Fibroblast of skin of abdomen (primary cell): ENCODE measurements around the gene TANGO6.
"Not testable (repeated sequence)": the region's sequence is repeated elsewhere in the genome, so short reads cannot be mapped to it uniquely, and the experiment has no call there.

Experiments
- DNase-seq: peaks from one replicate; pipeline ENCODE4 v3.0.0-alpha.2; 2013

Gene TANGO6

DNA sequence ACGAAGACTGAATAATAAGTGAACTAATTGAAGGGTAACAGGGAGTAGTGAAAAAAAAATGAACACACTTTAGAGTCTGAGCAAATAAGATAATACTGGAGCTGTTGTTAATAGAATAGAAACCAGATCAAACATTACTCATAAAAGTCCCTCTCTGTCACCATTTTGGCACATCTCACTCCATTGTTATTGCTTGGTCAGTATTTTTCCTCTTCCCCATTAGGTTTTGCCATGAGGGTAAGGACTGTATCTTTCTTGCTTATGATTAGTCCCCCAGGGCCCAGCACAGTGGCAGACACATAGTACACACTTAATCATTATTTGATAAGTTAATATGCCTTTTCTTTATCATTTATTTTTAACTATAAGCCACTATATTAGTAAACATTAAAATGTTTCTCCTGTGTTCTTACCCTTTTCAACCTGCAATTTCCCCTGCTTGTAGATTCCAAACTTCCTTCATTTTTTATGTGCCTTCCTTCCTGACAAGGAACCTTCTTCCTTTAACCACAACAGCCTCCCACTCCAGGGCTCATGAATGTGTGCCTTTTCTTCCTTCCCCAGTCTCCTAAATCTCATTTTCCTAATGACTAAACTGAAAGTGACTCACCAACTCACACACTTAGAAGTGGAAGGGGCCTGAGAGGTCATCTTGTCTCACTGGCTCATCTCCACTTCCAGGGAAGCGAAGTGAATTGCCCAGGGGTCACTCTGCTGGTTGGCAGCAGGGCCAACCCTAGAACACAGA is 173.9 kb downstream of the TANGO6 start:
- peak; percentile 66 for DNase-seq

DNA sequence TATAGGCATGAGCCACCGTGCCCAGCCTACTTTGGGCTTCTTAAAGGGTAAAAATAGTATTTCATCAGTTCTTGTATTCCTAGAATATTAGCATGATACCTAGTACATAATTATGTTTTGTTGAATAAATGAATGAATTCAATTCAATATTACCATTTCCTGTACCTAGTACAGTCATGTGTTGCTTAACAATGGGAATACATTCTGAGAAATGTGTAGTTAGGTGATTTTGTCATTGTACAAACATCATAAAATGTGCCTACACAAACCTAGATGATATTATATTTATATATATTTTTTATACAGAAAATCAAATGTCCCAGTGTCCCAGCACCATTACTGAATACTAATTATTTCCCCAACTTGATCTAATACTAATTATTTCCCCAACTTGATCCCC is 176.5 kb downstream of the TANGO6 start:
- no peak for DNase-seq

DNA sequence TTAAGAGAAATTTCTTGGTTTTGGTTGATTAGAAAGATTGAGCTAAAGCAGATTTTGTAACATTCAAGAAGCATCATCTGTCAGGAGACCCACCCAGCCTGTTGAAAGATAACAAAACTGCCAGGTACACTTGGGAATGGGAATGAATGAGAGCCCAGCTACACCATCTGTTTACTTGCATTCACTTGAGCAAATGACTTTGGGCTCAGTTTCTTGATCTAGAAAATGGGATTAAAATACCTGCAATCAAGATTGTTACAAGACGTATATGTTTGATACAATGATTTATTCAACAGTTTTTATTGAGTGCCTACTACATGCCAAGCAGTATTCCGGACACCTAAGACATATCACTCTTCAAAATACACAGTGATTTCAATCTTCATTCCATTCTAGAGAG is 185.8 kb downstream of the TANGO6 start:
- DNase-seq: no peak

DNA sequence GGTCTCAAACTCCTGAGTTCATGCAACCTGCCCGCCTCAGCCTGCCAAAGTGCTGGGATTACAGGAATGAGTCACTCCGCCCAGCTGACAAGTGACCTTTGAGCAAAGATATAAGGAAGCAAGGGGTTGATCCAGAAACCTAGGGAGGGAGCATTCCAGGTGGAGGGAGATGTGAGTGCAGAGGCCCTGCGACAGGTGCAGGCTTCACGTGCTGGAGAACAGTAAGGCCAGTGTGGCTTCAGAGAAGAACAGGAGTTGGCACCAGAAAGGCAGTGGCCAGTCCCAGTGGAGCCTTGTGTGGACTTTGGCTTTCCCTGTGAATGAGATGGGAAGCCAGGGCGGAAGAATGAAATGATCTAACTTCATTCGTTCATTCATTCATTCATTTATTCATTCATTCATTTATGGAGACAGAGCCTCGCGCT is 188.6 kb downstream of the TANGO6 start:
- no peak for DNase-seq

DNA sequence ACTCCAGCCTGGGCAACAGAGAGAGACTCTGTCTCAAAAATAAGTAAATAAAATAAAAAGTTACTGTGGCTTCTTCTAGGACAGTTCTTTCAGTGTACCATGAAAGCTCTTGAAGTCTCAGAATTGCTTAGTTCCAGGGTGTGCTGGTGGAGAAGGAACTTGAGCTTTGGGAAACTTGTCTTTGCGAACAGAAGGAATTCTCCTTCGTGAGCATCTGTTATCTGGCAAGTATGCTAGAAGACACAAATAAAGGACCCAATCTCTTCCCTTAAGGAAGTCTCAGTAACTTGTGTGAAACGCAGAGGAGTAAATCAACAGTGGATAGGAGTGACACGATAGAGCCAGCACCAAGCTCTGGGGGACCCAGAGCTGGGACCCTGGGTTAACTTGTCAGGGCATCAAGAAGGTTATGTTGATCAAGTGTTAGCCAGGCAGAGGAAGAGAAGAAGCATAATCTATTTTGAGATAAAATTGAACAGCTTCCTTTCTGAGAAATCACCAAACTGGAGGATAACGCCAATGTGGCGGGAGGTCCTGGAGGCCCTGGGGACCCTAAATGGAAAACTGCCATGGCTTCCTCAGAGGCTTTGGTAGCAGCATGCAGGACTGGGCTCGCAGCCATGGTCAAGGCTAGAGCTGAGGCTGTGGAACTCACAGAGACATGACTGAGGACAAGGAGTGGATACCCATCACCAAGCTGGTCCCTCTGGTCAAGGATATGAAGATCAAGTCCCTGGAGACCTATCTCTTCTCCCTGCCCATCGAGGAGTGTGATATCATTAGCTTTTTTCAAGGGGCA is 190.0 kb downstream of the TANGO6 start:
- no peak for DNase-seq

DNA sequence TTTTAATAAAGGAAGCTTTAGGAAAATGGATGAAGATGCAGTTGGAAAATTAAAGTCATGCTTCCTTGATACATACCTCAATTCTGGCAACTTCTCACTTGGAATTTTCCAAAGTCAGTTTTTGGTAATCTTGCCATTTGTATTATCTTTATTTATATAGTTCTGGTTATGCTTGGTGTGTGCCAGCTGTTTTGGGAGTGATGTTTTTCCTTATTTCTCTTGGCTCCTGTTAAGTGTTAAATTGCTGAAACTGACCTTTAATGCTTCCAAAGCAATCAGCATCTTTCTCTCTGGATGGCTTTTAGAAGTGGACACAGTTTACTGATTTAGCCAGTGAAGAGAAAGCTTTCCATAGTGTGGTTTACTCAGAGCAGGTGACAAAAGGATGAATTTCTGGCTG is 192.0 kb downstream of the TANGO6 start:
- DNase-seq: no peak

DNA sequence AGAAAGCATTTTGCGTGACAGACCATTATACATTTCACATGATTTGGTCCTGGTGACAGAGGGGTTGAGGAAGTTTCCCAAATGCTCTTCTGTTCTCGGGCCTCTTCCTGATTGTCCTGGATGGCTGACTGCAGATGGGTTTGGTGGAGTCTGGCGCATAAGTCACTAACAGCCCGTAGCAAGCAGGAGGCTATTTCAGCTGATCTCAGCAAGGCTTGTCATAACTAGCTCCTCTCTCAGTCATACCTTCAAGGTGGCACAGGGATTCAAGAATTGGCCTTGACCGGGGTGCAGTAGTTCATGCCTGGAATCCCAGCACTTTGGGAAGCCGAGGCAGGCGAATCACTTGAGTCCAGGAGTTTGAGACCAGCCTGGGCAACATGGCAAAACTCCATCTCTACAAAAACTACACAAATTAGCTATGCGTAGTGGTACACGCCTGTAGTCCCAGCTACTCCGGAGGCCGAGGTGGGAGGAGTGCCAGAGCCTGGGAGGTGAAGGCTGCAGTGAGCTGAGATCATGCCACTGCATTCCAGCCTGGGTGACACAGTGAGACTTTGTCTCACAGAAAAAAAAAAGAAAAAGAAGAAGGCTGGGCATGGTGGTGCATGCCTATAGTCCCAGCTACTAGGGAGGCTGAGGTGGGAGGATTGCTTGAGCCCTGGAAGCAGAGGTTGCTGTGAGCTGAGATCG is 193.2 kb downstream of the TANGO6 start:
- no peak for DNase-seq

DNA sequence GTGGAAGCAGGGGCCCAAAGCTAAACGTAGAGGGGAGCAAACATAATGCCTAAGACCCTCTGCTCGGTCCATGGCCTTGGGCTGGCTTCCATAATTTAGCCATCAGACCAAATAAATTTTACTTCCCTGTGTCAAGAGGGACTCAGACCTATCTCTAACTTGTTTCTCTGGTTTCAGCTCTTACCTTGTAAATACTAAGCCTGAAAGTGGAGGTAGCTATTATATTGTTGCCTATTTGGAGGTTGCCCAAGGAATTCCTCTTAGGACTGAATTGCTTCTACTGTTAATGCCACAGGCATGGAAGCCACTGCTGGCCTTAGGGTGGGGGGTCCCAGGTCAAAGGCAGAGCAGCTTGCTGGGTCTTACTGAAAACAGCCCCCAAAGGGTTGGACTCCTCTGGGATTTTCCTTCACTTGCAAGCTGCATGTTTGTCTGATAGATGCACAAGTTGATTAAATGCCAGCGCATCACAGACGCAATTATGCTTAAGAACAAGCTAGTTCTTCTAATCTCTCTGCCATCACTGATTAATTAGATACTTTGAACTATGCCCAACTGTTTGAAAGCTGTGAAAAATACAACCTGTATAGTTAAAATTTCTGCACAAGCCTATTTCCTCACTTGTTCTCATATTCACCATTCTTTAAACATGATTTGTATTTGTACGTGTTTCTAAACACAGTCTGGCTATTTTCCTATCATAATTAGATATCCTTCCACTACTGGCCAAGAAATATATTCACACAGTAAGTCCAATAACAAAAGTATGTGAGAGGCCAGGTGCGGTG is 194.2 kb downstream of the TANGO6 start:
- DNase-seq: no peak

DNA sequence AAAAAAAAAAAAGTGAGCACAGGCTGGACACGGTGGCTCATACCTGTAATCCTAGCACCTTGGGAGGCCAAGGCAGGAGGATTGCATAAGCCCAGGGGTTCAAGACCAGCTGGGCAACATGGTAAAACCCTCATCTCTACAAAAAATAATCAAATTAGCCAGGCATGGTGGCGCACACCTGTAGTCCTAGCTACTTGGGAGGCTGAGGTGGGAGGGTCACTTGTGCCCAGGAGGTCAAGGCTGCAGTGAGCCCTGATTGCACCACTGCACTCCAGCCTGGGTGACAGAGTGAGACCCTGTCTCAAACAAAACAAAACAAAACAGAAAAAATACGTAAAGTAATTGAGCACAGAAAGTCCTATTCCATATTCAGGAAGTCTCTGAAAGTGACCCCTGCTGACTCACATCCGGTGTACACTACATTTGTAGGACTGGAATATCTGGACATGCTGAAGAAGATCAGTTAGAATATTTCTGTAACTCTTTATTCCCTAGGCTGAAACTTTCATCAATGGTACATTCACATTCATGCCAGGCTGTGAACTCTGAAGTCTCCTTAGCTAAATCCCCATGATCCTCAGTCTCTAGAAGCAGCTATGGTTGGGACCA is 196.1 kb downstream of the TANGO6 start:
- no peak for DNase-seq

DNA sequence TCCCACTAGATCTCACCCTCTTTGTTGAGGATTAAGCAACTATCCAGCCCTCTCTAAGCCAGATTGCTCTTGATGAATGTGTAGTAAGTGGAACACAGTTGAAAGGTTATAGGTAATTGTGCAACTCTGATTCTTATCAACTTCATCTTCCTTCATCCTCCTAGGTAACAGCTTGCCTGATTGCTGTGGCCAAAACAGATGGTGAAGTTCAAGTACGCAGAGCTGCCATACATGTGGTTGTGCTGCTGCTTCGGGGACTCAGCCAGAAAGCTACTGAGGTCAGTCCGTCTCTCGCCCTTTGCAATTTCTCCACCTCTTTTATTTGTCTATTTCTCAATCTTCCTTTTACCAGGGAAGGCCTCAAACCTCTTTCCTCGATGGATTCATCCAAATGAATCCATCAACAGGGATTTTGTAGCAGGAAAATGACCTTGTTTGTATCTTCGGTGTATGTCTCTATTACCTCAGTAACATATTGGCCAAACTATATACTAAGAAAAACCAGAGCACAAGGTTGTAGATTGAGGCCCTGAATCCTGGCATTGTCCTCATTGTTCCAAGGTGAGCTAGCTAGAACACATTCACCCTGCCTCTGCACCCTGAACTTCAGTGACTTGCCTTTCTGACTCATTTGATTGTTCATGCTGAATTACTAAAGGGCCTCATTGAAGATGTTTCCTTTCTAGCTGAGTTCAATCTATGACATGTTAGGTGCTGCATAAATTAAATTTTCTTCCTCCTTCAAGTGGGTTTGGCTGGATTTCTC is 197.0 kb downstream of the TANGO6 start:
- peak; percentile 31 for DNase-seq

DNA sequence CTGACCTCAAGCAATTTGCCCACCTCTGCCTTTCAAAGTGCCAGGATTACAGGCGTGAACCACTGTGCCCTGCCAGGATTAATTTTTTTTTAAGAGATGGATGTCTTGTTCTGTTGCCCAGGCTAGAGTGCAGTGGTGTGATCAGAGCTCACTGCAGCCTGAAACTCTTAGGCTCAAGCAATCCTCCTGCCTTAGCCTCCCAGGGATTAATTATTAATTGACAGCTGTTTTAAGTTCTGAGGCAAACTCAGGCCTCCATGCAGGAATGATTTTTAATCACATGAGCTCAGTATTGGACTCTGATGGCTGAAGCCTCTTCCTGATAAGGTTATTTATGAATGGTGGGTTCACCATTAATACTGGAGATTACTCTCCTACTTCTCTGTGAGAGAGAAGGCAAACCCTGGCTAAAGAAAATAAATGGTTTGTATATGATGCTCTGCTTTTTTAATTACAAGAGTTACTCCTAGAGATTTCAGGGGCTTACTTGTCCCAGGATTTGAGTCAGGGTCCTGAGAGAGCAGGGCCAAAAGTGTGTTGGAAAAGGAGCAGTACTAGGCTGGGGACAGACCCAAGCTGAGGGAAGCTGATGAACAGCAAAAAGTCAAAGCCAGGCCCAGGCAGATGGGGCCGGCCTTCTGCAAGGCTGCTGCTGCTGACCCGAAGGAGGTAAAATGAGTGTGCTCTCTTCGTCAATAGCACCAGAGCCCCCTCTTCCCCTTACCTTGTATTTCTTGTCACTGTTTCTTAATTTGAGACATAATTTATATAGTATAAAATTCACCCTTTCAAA is 205.2 kb downstream of the TANGO6 start:
- no peak for DNase-seq

DNA sequence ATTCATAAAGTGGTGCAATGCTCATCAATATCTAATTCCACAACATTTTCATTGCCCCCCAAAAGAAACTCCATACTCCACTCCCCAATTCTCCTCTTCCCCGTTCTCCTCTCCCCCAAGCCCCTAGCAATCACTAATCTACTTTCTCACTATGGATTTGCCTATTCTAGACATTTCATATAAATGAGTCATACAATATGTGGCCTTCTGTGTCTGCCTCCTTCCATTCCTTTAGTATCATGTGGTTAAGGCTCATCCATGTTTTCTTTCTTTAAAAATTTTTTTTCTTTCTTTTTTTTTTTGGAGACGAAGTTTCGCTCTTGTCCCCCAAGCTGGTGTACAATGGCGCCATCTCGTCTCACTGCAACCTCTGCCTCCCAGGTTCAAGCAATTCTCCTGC is 205.8 kb downstream of the TANGO6 start:
- DNase-seq: peak; percentile 86

DNA sequence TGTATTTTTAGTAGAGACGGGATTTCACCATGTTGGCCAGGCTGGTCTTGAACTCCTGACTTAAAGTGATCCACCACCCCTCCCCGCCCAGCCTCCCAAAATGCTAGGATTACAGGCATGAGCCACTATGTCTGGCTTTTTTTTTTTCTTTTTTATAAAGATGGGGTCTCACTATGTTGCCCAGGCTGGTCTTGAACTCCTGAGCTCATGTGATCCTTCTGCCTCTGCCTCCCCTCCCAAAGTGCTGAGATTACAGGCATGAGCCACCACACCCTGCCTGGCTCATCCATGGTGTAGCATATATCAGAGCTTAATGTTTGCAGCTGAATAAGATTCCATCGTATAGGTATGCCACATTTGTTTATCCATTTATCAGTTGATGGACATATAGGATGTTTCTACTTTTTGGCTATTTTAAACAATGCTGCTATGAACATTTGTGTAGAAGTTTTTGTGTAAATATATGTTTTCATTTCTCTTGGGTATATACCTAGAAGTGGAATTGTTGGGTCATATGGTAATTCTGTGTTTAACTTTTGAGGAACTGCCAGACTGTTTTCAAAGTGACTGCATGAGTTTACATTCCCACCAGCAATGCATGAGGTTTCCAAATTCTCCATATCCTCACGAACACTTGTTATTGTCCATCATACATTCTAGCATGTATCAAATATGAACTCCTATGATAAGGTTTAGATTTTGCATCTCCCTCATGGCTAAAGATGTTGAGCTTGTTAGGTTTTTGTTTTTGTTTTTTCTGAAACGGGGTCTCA is 206.5 kb downstream of the TANGO6 start:
- DNase-seq: peak; percentile 24

DNA sequence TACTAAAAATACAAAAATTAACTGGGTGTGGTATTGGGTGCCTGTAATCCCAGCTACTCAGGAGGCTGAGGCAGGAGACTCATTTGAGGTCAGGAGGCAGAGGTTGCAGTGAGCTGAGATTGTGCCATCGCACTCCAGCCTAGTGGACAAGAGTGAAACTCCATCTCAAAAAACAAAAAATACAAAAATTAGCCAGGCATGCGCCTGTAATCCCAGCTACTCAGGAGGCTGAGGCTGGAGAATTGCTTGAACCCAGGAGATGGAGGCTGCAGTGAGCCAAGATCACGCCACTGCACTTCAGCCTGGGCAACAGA is 208.1 kb downstream of the TANGO6 start:
- not testable (repeated sequence) for DNase-seq

DNA sequence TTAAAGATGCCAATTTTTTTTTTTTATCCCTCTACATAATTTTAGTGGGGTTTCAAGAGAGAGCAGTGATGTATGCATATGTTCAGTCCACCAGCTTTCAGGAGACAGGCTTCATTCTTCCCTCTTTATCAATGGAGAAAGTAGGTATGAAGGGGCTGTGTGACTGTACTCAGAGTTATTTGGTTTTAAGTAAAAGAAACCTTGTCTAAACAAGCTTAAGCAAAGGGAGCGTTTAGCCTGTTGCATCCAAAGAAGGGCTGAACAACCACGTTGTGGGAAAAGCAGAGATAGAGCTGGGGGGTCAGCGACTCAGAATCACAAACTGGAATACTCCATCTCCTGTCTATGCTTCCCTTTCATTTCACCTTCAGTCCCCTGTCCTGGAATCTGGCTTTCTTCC is 211.7 kb downstream of the TANGO6 start:
- no peak for DNase-seq

DNA sequence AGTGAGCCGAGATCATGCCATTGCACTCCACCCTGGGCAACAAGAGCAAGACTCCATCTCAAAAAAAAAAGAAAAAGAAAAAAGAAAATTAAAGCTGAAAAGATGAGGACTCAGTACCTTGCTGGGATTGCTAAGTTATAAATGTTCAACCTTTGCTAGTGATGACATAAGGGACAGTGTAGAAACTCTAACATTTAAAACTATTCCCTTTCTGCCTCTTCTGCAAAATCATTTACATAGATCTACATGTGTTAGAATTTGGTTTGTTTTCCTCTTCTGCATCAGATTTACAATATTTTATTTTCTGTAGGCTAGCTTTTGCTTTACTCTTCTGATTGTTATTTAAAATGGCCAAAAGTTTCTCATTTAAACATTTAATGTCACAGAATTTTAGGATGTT is 212.6 kb downstream of the TANGO6 start:
- no peak for DNase-seq

DNA sequence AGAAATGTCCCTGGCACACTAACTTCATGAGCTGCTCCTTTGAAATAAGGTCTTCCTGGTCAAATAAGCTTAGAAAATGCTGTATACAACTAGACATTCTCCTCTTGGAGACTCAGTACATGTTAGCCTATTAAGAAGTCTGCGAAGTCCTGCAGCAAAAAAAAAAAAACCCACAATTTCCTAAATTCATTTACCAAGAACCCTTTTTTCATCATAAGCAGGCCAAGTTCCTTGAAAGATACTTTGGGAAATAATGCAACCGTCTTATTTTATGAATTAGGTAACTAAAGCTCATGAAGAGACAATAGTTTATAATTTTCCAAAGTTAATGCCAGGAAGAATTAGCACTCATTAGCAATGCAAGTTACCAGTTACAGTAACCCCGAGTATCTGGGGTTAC is 213.1 kb downstream of the TANGO6 start:
- DNase-seq: no peak

DNA sequence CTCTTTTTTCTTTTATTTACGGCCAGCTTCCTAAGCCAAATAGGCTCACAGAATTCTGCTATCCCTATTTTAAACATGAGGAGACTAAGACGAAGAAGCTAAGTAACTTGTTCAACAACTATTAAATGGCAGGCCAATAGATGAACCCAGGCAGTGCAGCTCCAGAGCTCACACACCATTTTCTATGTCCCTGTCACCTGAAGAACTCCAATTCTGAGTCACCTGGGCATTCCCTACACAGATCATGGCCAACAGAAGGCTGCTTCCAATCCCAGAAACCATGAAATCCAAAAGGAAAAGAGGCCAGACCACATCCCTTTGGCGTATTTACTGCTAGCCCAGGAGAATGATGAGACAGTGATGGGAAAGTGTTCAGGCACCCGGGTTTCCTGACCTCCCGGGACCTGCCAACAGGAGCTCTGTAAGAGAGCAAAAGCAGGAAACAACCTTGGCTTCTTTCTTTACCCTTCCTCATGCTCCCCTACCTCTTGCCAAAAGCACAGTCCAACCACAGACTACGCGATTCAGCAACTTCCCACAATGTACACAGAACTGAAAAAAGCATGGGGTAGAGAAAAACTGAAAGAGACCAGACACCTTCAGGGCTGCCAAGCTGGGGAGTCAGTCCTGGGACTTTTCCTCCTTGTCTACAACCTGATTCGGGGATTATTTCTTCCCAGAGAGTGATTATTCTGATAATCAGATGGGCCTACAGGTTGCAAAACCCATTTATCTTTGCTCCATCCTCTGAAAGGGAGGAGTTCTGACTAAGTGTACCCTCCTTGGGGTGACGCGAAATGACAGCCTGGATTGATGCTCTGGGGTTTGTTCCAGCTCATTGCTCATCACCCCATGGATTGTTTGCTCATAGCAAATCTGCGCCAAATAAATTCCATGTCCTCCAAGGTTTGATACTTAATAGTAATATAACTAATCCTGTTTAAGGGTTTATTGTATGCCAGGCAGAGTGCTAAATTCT is 214.4 kb downstream of the TANGO6 start:
- DNase-seq: peak; percentile 91

DNA sequence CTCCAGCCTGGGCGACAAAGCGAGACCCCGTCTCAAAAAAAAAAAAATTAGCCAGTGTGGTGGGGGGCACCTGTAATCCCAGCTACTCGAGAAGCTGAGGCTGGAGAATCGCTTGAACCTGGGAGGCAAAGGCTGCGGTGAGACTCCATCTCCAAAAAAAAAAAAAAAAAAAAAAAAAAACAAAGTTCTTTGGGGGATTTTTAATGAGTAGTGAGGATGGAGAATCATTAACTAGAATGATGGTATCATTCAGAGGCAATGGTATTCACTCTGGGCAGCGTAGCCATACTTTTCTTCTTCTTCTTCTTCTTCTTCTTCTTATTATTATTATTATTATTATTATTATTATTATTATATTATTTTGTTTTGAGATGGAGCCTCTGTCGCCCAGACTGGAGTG is 220.2 kb downstream of the TANGO6 start:
- DNase-seq: not testable (repeated sequence)
